ENCODE data around the gene RGS10. TPM values are rescaled to one million over a fixed set of nuclear protein-coding genes. Genes with fewer than 3 reads are reported as not detected.

Gene RGS10
- total and polyA plus RNA-seq, 2 of the 8 experiments (the other 6 are each of a cell fraction or from before 2014, with no cell fraction given): 5.5 to 13.1 TPM

- TF ChIP-seq BACH1 (IDR thresholded peaks at IDR 0.05; ENCODE audit: low read length): no peak
- no peak for TF ChIP-seq MAX (IDR thresholded peaks at IDR 0.05)
Observed at GRCh38 chr10:119545310-119545709, 2.8 kb upstream of the RGS10 start (continued).

All from H1 (cell line).